HG03342 (cell line): ENCODE measurements around the gene PPP2R2C.

Experiments used
- ATAC-seq: cut with Tn5 transposase; IDR thresholded peaks from one replicate; pipeline ENCODE4 v1.9.1; 2021; ENCODE audit warnings: mild to moderate bottlenecking, moderate library complexity; ENCODE audit not compliant: unreplicated experiment

PPP2R2C gene

GRCh38 chr4:6348408-6348807 lies 124.0 kb downstream of the PPP2R2C start:
- ATAC-seq = no peak

- ATAC-seq = no peak
These were observed 124.8 kb downstream of the PPP2R2C start for GRCh38 chr4:6347511-6348045.

DNA sequence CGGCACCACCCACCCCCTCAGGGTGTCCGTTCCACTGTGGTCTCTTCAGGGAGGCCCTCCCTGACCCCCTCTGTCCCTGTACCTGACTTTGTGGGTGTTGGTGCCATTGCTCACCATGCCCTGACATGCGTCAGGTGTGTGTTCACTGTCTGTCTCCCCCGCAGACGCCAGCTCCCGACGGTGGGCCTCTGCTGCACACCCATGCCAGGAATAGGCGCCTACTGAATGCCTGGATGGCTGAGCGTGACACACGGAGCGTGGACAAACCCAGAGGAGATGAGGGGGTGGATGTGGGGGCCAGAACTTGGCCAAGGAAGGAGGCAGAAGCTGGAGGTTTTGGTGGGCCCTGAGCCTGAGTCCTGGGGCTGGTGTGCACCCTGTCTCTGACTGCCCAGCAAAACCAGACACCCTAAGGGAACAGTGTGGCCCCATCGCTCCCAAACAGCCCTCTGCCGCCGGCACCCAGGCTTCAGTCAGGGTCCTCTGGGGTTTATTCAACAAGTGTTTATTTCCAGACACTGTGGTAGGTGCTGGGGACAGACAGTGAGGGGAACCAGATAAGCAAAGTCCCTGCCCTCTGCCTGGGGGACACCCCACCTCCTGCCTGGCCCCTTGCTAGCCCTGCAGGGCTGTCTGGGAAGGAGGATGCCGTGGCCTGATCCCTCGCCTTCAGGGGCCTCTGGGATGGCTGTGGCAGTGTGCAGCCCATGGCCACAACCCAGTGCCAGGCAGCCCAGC lies 125.9 kb downstream of the PPP2R2C start:
- ATAC-seq = no peak

GRCh38 chr4:6345866-6346265 lies 126.5 kb downstream of the PPP2R2C start:
- ATAC-seq = no peak

- ATAC-seq = no peak
These were observed 127.2 kb downstream of the PPP2R2C start for GRCh38 chr4:6345096-6345830.

DNA sequence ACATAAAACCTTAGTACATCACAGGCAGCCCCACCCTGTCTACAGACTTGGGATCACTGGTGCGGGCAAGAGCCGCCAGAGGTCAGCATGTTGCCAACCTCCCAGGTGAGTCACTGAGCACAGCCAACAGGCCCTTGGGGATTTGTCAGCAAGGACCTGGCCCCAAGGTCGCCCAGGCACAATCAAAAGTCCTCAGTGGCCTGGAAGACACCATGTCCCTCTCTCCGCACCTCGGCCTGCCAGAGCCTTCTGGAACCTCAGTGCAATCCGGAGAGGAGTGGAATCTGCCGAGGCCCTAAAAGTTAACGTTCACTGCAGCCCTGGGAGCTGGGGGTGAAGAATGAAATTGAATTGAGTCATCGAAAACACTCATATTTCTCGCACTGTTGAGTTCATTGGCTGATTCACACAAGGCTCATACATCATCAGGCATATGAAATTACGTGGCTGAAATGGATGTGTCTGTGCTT lies 128.4 kb downstream of the PPP2R2C start:
- no peak for ATAC-seq

DNA sequence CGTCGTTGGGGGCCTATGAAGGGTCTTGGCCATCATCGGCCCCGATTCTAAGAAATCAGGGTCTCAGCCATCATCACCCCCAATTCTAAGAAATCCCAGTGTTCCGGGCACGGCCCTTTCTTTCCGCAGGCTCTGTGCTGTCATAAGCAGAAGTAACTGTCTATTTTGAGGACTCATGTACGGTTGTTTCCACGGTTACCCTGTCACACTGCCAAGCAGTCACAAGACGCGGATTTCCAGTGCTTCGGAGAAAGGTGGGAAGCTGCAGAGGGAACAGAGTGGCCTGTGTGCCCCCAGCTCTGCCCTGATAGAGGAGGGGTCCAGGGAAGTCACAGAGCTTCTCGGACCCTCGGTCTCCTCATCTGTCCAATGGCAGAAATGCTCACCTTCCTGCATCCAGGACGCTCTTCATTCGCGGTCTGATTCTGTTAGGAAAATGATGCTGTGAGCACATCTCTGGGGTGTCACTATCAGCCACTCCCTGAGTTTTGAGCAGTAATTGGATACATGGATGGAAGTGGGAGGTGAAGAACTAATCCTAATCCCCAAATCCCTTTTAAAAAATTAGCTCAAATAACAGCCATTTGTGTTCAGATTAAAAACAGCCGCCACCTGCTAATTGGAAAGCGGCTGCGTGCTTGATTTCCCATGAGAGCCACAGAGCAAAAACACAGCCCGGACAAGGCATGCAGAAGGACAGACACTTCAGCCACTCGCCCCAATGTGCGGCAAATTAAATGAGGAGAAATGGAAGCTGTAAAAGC lies 129.7 kb downstream of the PPP2R2C start:
- ATAC-seq = no peak

GRCh38 chr4:6341696-6342095 lies 130.7 kb downstream of the PPP2R2C start:
- ATAC-seq = no peak

DNA sequence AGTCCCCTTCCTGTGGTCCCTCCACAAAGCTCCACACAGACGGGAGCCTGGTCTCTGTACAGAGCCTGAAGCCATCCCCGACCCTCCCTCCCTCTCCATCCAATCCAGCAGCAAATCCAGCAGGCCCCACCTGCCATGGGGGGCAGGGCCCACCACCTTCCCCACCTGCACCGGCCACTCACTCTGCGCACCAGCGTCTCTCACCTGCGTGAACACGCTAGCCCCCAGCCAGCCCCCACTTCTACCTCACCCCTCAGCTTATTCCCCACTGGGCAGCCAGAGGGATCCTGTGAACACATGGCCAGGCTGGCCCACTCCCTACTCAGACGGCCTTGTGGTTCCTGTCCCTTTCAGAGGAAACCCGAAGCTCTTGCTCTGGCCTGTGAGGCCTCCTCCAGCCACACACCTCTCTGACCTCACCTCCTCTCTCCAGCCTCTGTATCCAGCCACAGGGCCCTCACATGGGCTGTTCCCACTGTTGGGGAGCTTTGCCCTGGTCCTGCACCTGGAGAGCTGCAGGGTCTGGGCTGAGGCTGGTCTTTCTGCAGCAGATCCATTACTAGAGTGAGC lies 131.9 kb downstream of the PPP2R2C start:
- no peak for ATAC-seq

- ATAC-seq = no peak
These were observed 132.5 kb downstream of the PPP2R2C start for GRCh38 chr4:6339818-6340445.

- ATAC-seq = no peak
These were observed 133.2 kb downstream of the PPP2R2C start for GRCh38 chr4:6338951-6339817.

DNA sequence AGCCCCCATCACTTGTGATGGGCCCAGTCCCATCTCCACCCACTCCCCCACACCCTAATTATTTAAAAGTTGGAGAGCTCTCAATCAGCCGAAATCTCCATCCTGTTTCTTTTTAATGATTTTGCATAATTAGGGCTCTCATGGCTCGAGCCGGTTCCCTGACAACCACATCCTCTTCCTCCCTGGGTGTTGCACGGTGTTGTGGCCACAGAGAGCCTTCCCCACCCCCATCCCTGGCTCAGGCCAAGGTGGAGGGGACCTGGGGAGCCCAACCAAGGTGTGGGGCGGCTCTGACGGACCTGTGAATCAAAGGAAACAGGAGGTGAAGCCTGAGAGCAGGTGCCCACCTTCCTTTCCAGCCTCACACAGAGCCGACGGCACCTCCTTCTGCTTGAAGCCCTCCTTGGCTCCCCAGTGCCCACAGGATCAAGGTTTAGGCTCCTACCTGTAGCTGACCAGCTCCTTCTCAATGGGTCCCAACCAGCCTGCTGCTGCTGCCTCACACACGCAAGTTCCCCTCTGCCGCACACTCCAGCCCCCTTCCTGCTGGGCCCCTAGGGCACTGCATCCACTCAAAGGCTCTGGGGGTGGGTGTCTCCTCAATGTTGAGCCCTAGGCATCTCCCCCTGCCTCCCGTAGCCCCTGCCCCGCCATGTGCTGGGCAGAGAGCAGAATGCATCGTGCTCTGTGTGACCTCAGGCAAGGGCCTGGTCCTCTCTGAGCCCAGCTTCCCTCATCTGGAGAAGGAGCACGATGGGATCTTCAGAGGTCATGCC lies 134.1 kb downstream of the PPP2R2C start:
- ATAC-seq = no peak

- no peak for ATAC-seq
These were observed 135.0 kb downstream of the PPP2R2C start for GRCh38 chr4:6337331-6337935.

GRCh38 chr4:6336166-6336565 lies 136.2 kb downstream of the PPP2R2C start:
- ATAC-seq = no peak

- ATAC-seq = no peak
These were observed 137.3 kb downstream of the PPP2R2C start for GRCh38 chr4:6335040-6335590.

GRCh38 chr4:6334203-6334887 lies 138.1 kb downstream of the PPP2R2C start:
- ATAC-seq = no peak
